Measurements from ENCODE around the gene DDX1.

DDX1 gene

GRCh38 chr2:15653806-15654726, 62.4 kb downstream of the DDX1 start:
- Histone ChIP-seq H3K4me2 (ENCODE audit: low read length, poor library complexity, severe bottlenecking) (no peak overlapping the region), H4K8ac (ENCODE audit: low read length) (no peak overlapping the region), H4K91ac (ENCODE audit: low read length) (no peak overlapping the region), H2BK120ac (ENCODE audit: low read depth, low read length) (no peak overlapping the region), H3K14ac (ENCODE audit: low read length in 2 of 2) (no peak overlapping the region), H2BK15ac (ENCODE audit: low read depth, poor library complexity, severe bottlenecking) (no peak overlapping the region), H3K9me3 (ENCODE audit: control insufficient read depth, low read length) (peaks cover 11% of the 10 kb centered on the region), H3K4me1 (ENCODE audit: control insufficient read depth, insufficient read depth, low read depth, low read length) (peaks cover 10% of the 10 kb centered on the region), H2BK5ac (ENCODE audit: low read depth, low read length, poor library complexity, severe bottlenecking) (no peak overlapping the region), H3K4ac (ENCODE audit: low read depth in 1 of 2, low read length in 2 of 2) (no peak overlapping the region), H3K23ac (ENCODE audit: low read length in 2 of 2) (no peak overlapping the region), H2AK5ac (ENCODE audit: low read length, severe bottlenecking) (no peak overlapping the region), H3K9ac (ENCODE audit: low read length) (no peak overlapping the region), H3K4me3 (ENCODE audit: insufficient read depth in 1 of 2, low read depth in 1 of 2, low read length in 2 of 2) (no peak overlapping the region), H2AFZ (ENCODE audit: low read depth, low read length) (no peak overlapping the region), H3K27ac (ENCODE audit: low read length, poor library complexity, severe bottlenecking) (no peak overlapping the region), H2BK12ac (ENCODE audit: low read length in 2 of 2) (no peak overlapping the region), H3K36me3 (ENCODE audit: control insufficient read depth in 1 of 2, insufficient read depth in 2 of 2, low read depth in 1 of 2, low read length in 2 of 2) (no peaks in the 10 kb centered on the region), H3K18ac (ENCODE audit: low read depth in 1 of 2, low read length in 2 of 2) (no peak overlapping the region), H3K79me1 (replicated peaks; ENCODE audit: low read length, poor library complexity, severe bottlenecking) (no peaks in the 10 kb centered on the region), H3K27me3 (ENCODE audit: control insufficient read depth in 1 of 2, insufficient read depth in 1 of 2, low read length in 2 of 2) (peaks cover 4 to 47% of the 10 kb centered on the region in 2 experiments)
- 88% methylated on average over 31 of the region's 31 CpGs for WGBS
- DNase-seq = no peak

DNA sequence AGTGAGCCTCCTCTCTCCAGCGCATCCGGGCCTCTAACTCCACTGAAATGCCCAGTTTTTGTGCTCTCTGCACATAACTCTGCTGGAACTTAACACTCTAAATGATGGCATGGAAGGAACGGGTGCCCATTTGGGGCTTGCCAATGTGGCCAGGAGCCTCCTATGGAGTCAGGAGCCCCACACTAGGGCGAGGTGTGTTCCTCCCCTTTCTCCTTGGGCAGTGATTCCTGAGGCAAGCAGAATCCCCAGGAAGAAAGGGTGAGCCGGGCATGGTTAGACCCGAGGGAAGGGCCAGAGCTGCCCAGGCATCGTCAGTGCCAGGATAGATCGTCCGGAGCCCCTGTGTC, 63.0 kb downstream of the DDX1 start:
- no peak overlapping the region for H3K14ac ChIP-seq (ENCODE audit: low read length in 2 of 2)
- H3K27me3 ChIP-seq (ENCODE audit: control insufficient read depth in 1 of 2, insufficient read depth in 1 of 2, low read length in 2 of 2) = peaks cover 4 to 48% of the 10 kb centered on the region in 2 experiments
- 87% methylated on average over 9 of the region's 9 CpGs for WGBS
- H3K4ac ChIP-seq (ENCODE audit: low read depth in 1 of 2, low read length in 2 of 2) = no peak overlapping the region
- no peak overlapping the region for H2BK120ac ChIP-seq (ENCODE audit: low read depth, low read length)
- no peak overlapping the region for H3K9ac ChIP-seq (ENCODE audit: low read length)
- H3K4me3 ChIP-seq (ENCODE audit: insufficient read depth in 1 of 2, low read depth in 1 of 2, low read length in 2 of 2) = no peak overlapping the region
- no peak overlapping the region for H4K91ac ChIP-seq (ENCODE audit: low read length)
- H4K8ac ChIP-seq (ENCODE audit: low read length) = no peak overlapping the region
- H3K27ac ChIP-seq (ENCODE audit: low read length, poor library complexity, severe bottlenecking) = no peak overlapping the region
- no peaks in the 10 kb centered on the region for H3K36me3 ChIP-seq (ENCODE audit: control insufficient read depth in 1 of 2, insufficient read depth in 2 of 2, low read depth in 1 of 2, low read length in 2 of 2)
- no peak overlapping the region for H2BK5ac ChIP-seq (ENCODE audit: low read depth, low read length, poor library complexity, severe bottlenecking)
- no peak overlapping the region for H3K18ac ChIP-seq (ENCODE audit: low read depth in 1 of 2, low read length in 2 of 2)
- H2AK5ac ChIP-seq (ENCODE audit: low read length, severe bottlenecking) = no peak overlapping the region
- peaks cover 13% of the 10 kb centered on the region for H3K9me3 ChIP-seq (ENCODE audit: control insufficient read depth, low read length)
- no peak overlapping the region for H3K23ac ChIP-seq (ENCODE audit: low read length in 2 of 2)
- DNase-seq = no peak
- peaks cover 6% of the 10 kb centered on the region for H3K4me1 ChIP-seq (ENCODE audit: control insufficient read depth, insufficient read depth, low read depth, low read length)
- H2BK15ac ChIP-seq (ENCODE audit: low read depth, poor library complexity, severe bottlenecking) = no peak overlapping the region
- no peaks in the 10 kb centered on the region for H3K79me1 ChIP-seq (replicated peaks; ENCODE audit: low read length, poor library complexity, severe bottlenecking)
- H2AFZ ChIP-seq (ENCODE audit: low read depth, low read length) = no peak overlapping the region
- H3K4me2 ChIP-seq (ENCODE audit: low read length, poor library complexity, severe bottlenecking) = no peak overlapping the region
- no peak overlapping the region for H2BK12ac ChIP-seq (ENCODE audit: low read length in 2 of 2)

- H3K14ac ChIP-seq (ENCODE audit: low read length in 2 of 2) = no peak overlapping the region
- H3K4me3 ChIP-seq (ENCODE audit: insufficient read depth in 1 of 2, low read depth in 1 of 2, low read length in 2 of 2) = no peak overlapping the region
- no peak overlapping the region for H2AFZ ChIP-seq (ENCODE audit: low read depth, low read length)
- H3K9me3 ChIP-seq (ENCODE audit: control insufficient read depth, low read length) = peaks cover 13% of the 10 kb centered on the region
- no peak overlapping the region for H2BK15ac ChIP-seq (ENCODE audit: low read depth, poor library complexity, severe bottlenecking)
- H3K18ac ChIP-seq (ENCODE audit: low read depth in 1 of 2, low read length in 2 of 2) = no peak overlapping the region
- H3K23ac ChIP-seq (ENCODE audit: low read length in 2 of 2) = no peak overlapping the region
- no peak overlapping the region for H4K91ac ChIP-seq (ENCODE audit: low read length)
- no peaks in the 10 kb centered on the region for H3K79me1 ChIP-seq (replicated peaks; ENCODE audit: low read length, poor library complexity, severe bottlenecking)
- no peak overlapping the region for H3K9ac ChIP-seq (ENCODE audit: low read length)
- DNase-seq = no peak
- WGBS = 92% methylated on average over 7 of the region's 7 CpGs
- no peaks in the 10 kb centered on the region for H3K36me3 ChIP-seq (ENCODE audit: control insufficient read depth in 1 of 2, insufficient read depth in 2 of 2, low read depth in 1 of 2, low read length in 2 of 2)
- H3K27ac ChIP-seq (ENCODE audit: low read length, poor library complexity, severe bottlenecking) = no peak overlapping the region
- no peak overlapping the region for H2BK5ac ChIP-seq (ENCODE audit: low read depth, low read length, poor library complexity, severe bottlenecking)
- no peak overlapping the region for H4K8ac ChIP-seq (ENCODE audit: low read length)
- no peak overlapping the region for H3K4ac ChIP-seq (ENCODE audit: low read depth in 1 of 2, low read length in 2 of 2)
- peaks cover 2% of the 10 kb centered on the region for H3K4me1 ChIP-seq (ENCODE audit: control insufficient read depth, insufficient read depth, low read depth, low read length)
- peaks cover 4 to 42% of the 10 kb centered on the region in 2 experiments for H3K27me3 ChIP-seq (ENCODE audit: control insufficient read depth in 1 of 2, insufficient read depth in 1 of 2, low read length in 2 of 2)
- no peak overlapping the region for H2BK120ac ChIP-seq (ENCODE audit: low read depth, low read length)
- no peak overlapping the region for H2BK12ac ChIP-seq (ENCODE audit: low read length in 2 of 2)
- no peak overlapping the region for H2AK5ac ChIP-seq (ENCODE audit: low read length, severe bottlenecking)
- no peak overlapping the region for H3K4me2 ChIP-seq (ENCODE audit: low read length, poor library complexity, severe bottlenecking)
Observed at GRCh38 chr2:15655123-15655887, 63.6 kb downstream of the DDX1 start.

DNA sequence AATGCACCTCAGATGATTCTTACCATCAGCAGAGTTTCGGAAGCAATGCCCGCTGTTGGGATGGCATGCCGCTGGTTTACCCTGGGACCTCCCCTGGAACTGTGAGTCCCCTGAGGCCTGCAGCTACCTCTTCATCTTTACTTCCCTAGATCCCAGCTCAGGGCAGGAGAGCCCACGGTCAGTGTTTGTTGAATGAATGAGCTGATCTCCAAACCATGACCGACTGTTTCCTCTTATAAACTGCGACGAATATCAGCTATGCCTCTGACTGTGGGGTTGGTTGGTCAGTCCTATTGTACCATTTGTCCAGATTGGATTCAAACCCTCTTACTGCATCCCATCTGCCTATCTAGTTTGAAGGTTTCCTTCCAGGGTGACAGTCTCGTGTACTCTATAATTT, 64.4 kb downstream of the DDX1 start:
- H3K4me2 ChIP-seq (ENCODE audit: low read length, poor library complexity, severe bottlenecking) = no peak overlapping the region
- no peak overlapping the region for H4K91ac ChIP-seq (ENCODE audit: low read length)
- H3K79me1 ChIP-seq (replicated peaks; ENCODE audit: low read length, poor library complexity, severe bottlenecking) = no peaks in the 10 kb centered on the region
- no peak overlapping the region for H4K8ac ChIP-seq (ENCODE audit: low read length)
- peaks cover 16% of the 10 kb centered on the region for H3K9me3 ChIP-seq (ENCODE audit: control insufficient read depth, low read length)
- WGBS = 94% methylated on average over 7 of the region's 8 CpGs
- H2BK15ac ChIP-seq (ENCODE audit: low read depth, poor library complexity, severe bottlenecking) = no peak overlapping the region
- no peak overlapping the region for H3K14ac ChIP-seq (ENCODE audit: low read length in 2 of 2)
- H3K4me3 ChIP-seq (ENCODE audit: insufficient read depth in 1 of 2, low read depth in 1 of 2, low read length in 2 of 2) = no peak overlapping the region
- DNase-seq = no peak
- H3K36me3 ChIP-seq (ENCODE audit: control insufficient read depth in 1 of 2, insufficient read depth in 2 of 2, low read depth in 1 of 2, low read length in 2 of 2) = no peaks in the 10 kb centered on the region
- peaks cover 4 to 39% of the 10 kb centered on the region in 2 experiments for H3K27me3 ChIP-seq (ENCODE audit: control insufficient read depth in 1 of 2, insufficient read depth in 1 of 2, low read length in 2 of 2)
- H3K4ac ChIP-seq (ENCODE audit: low read depth in 1 of 2, low read length in 2 of 2) = no peak overlapping the region
- no peak overlapping the region for H3K27ac ChIP-seq (ENCODE audit: low read length, poor library complexity, severe bottlenecking)
- no peak overlapping the region for H2BK12ac ChIP-seq (ENCODE audit: low read length in 2 of 2)
- H3K18ac ChIP-seq (ENCODE audit: low read depth in 1 of 2, low read length in 2 of 2) = no peak overlapping the region
- H2AFZ ChIP-seq (ENCODE audit: low read depth, low read length) = no peak overlapping the region
- H3K9ac ChIP-seq (ENCODE audit: low read length) = no peak overlapping the region
- H3K23ac ChIP-seq (ENCODE audit: low read length in 2 of 2) = no peak overlapping the region
- H2AK5ac ChIP-seq (ENCODE audit: low read length, severe bottlenecking) = no peak overlapping the region
- no peak overlapping the region for H2BK120ac ChIP-seq (ENCODE audit: low read depth, low read length)
- no peak overlapping the region for H2BK5ac ChIP-seq (ENCODE audit: low read depth, low read length, poor library complexity, severe bottlenecking)
- peaks cover 2% of the 10 kb centered on the region for H3K4me1 ChIP-seq (ENCODE audit: control insufficient read depth, insufficient read depth, low read depth, low read length)
